Activated CD8-positive, alpha-beta memory T cell treated with anti-CD3 and anti-CD28 coated beads, Interleukin-2, amount 50 U/mL, for 1 hour (primary cell): ENCODE measurements around the gene KIAA1755.

ENCODE experiments used
- DNase-seq: peaks from one replicate; pipeline ENCODE4 v3.0.0-alpha.2; 2020; ENCODE audit errors: extremely low read depth

The KIAA1755 gene

GRCh38 chr20:38217791-38218565 is 42.6 kb downstream of the KIAA1755 start:
- no peak for DNase-seq

- no peak for DNase-seq
Measured at GRCh38 chr20:38216746-38217595, 43.6 kb downstream of the KIAA1755 start.

- no peak for DNase-seq
Measured at GRCh38 chr20:38216201-38216600, 44.3 kb downstream of the KIAA1755 start.

- DNase-seq = no peak
Measured at GRCh38 chr20:38215194-38216182, 45.0 kb downstream of the KIAA1755 start.

- no peak for DNase-seq
Measured at GRCh38 chr20:38214256-38215193, 46.0 kb downstream of the KIAA1755 start.

GRCh38 chr20:38213607-38213940 is 47.0 kb downstream of the KIAA1755 start:
- DNase-seq = no peak

- no peak for DNase-seq
Measured at GRCh38 chr20:38212806-38213606, 47.5 kb downstream of the KIAA1755 start.

GRCh38 chr20:38211200-38212097 is 49.1 kb downstream of the KIAA1755 start:
- no peak for DNase-seq

- DNase-seq = no peak
Measured at GRCh38 chr20:38210741-38211140, 49.8 kb downstream of the KIAA1755 start.

GRCh38 chr20:38209736-38210405 is 50.7 kb downstream of the KIAA1755 start:
- DNase-seq = no peak

GRCh38 chr20:38209054-38209675 is 51.4 kb downstream of the KIAA1755 start:
- no peak for DNase-seq

GRCh38 chr20:38208523-38208922 is 52.0 kb downstream of the KIAA1755 start:
- DNase-seq = no peak

GRCh38 chr20:38208088-38208487 is 52.4 kb downstream of the KIAA1755 start:
- DNase-seq = no peak

- DNase-seq = no peak
Measured at GRCh38 chr20:38207621-38208020, 52.9 kb downstream of the KIAA1755 start.

- no peak for DNase-seq
Measured at GRCh38 chr20:38205001-38205400, 55.5 kb downstream of the KIAA1755 start.

- no peak for DNase-seq
Measured at GRCh38 chr20:38203981-38204357, 56.6 kb downstream of the KIAA1755 start.

- no peak for DNase-seq
Measured at GRCh38 chr20:38203337-38203980, 57.1 kb downstream of the KIAA1755 start.

- DNase-seq = no peak
Measured at GRCh38 chr20:38202982-38203293, 57.6 kb downstream of the KIAA1755 start.
